Peyer's patch (tissue), 4 donors: Measurements from ENCODE around the gene KATNBL1. TPM values are rescaled to one million over a fixed set of nuclear protein-coding genes. Genes with fewer than 3 reads are reported as not detected.

Experiments
- DNase-seq, 3 donors: peaks; one replicate each; pipeline ENCODE4 v3.0.0-alpha.2; 2017 to 2019
- H3K27ac ChIP-seq, 4 donors: fragments of 200-600 bp; sonication (generic); one replicate each; pipeline ENCODE4 v1.5.1; 2016 to 2019
- H3K27me3 ChIP-seq, 2 donors: fragments of 200-600 bp; sonication (generic); one replicate each; pipeline ENCODE4 v1.5.1; 2019
- H3K36me3 ChIP-seq, 3 donors: fragments of 200-600 bp; sonication (generic); one replicate each; pipeline ENCODE4 v1.5.1; 2016 to 2019
- H3K4me1 ChIP-seq, 4 donors: fragments of 200-600 bp; sonication (generic); one replicate each; pipeline ENCODE4 v1.5.1; 2016 to 2019
- H3K4me3 ChIP-seq, 4 donors: fragments of 200-600 bp; sonication (generic); 1 replicate in 3 of 4; 2 replicates in 1 of 4; pipeline ENCODE4 v1.5.1; 2016 to 2019; ENCODE audit warnings: mild to moderate bottlenecking in 1 of 4
- H3K9me3 ChIP-seq, 4 donors: fragments of 200-600 bp; sonication (generic); one replicate each; pipeline ENCODE4 v1.5.1; 2016 to 2019; ENCODE audit warnings: mild to moderate bottlenecking in 1 of 4
- CTCF ChIP-seq, 6 experiments: fragments of 450-650 bp in 4 of 6; fragments of 200-600 bp in 2 of 6; sonication (generic) in 1 of 6; IDR thresholded peaks; one replicate each; pipeline ENCODE4 v1.5.1; 2017 to 2019; ENCODE audit warnings: antibody characterized with exemption in 6 of 6, mild to moderate bottlenecking in 3 of 6, moderate library complexity in 1 of 6
- POLR2A ChIP-seq, 2 donors: fragments of 450-650 bp; IDR thresholded peaks; one replicate each; pipeline ENCODE4 v1.5.1; 2017; ENCODE audit warnings: antibody characterized with exemption in 2 of 2, mild to moderate bottlenecking in 2 of 2, moderate library complexity in 2 of 2
- total RNA-seq, 4 donors: library from RNA; depleted of rRNA; stranded (reverse); fragments of >200 nt; gene quantifications; one replicate each; pipeline ENCODE4 v1.1.0, GENCODE V29; 2016

The KATNBL1 gene
- total RNA-seq, 4 donors from 2014 or later, result 40.6 to 76.7 (median 50.1) TPM

GRCh38 chr15:34099914-34100313 is 110.0 kb downstream of the KATNBL1 start:
- TF ChIP-seq POLR2A (IDR thresholded peaks at IDR 0.05) (no peak), CTCF (IDR thresholded peaks at IDR 0.05) (no peak)
- DNase-seq, result no peak
- H3K4me3 ChIP-seq, result no peak overlapping the region
- no peaks in the 10 kb centered on the region for H3K27me3 ChIP-seq
- peaks cover 0 to 12% (median 0%) of the 10 kb centered on the region in 3 donors for H3K36me3 ChIP-seq
- H3K9me3 ChIP-seq, result no peaks in the 10 kb centered on the region
- no peak overlapping the region for H3K27ac ChIP-seq
- H3K4me1 ChIP-seq, result peaks cover 0 to 21% (median 2%) of the 10 kb centered on the region in 4 donors

Other genes with a start within 250 kb of the KATNBL1 start
- gene CHRM5, start 241.6 kb downstream of the KATNBL1 start, total RNA-seq, result not detected
- gene AVEN, start 170.9 kb downstream of the KATNBL1 start, total RNA-seq, result 10 to 100 TPM in 2 of 4 donors, 1 to 10 TPM in 2; 6.3 to 17.3 (median 10.6) TPM
- gene EMC7, start 108.2 kb downstream of the KATNBL1 start, total RNA-seq, result 10 to 100 TPM in 3 of 4 donors, not detected in 1; 20.5 to 29.8 (median 29.2) TPM
- 1 to 10 TPM in 3 of 4 donors, under 1 TPM in 1; 0.83 to 2.9 (median 1.8) TPM for gene PGBD4, start 108.0 kb downstream of the KATNBL1 start, total RNA-seq
- gene EMC4, start 14.9 kb upstream of the KATNBL1 start, total RNA-seq, result 100 to 1,000 TPM in 1 of 4 donors, 10 to 100 TPM in 3; 33.0 to 105 (median 64.0) TPM
- 100 to 1,000 TPM in 1 of 4 donors, 10 to 100 TPM in 3; 48.7 to 111 (median 54.1) TPM for gene SLC12A6, start 127.7 kb upstream of the KATNBL1 start, total RNA-seq
- 100 to 1,000 TPM in 2 of 4 donors, 10 to 100 TPM in 2; 56.2 to 143 (median 96.3) TPM for gene NOP10, start 133.0 kb upstream of the KATNBL1 start, total RNA-seq
- not detected for gene NUTM1, start 133.2 kb upstream of the KATNBL1 start, total RNA-seq
- gene LPCAT4, start 157.1 kb upstream of the KATNBL1 start, total RNA-seq, result 100 to 1,000 TPM in 2 of 4 donors, 10 to 100 TPM in 2; 52.8 to 268 (median 108) TPM
- gene GOLGA8A, start 227.7 kb upstream of the KATNBL1 start, total RNA-seq, result 100 to 1,000 TPM in 2 of 4 donors, 10 to 100 TPM in 2; 23.6 to 153 (median 93.3) TPM